BJ (cell line): ENCODE results near the gene RDH5. TPM values are rescaled to one million over a fixed set of nuclear protein-coding genes. Genes with fewer than 3 reads are reported as not detected.
"Not testable (repeated sequence)": the region's sequence is repeated elsewhere in the genome, so short reads cannot be mapped to it uniquely, and the experiment has no call there.

Experiments used
- CTCF ChIA-PET: fragments of 350-600 bp; formaldehyde crosslinking; extraction: SDS; loops from one replicate; lab custom pipeline; 2021; ENCODE audit warnings: antibody characterized with exemption, inconsistent platforms; lab: Yijun Ruan, JAX
- POLR2A ChIA-PET: fragments of 300-600 bp; sonication (Branson Sonifier 250); formaldehyde crosslinking; extraction: SDS; loops from one replicate; lab custom pipeline; 2021; ENCODE audit warnings: antibody characterized with exemption; lab: Charles Lee
- DNase-seq: peaks from one replicate; pipeline ENCODE4 v3.0.0-alpha.2; 2011; ENCODE audit warnings: low read depth
- H3K27me3 ChIP-seq: 2 replicates; pipeline ENCODE4 v1.6.0; 2011; ENCODE audit warnings: low read length; ENCODE audit not compliant: control insufficient read depth, insufficient read depth
- H3K36me3 ChIP-seq: 2 replicates; pipeline ENCODE4 v1.5.1; 2011; ENCODE audit warnings: low read length; ENCODE audit not compliant: control insufficient read depth, insufficient read depth
- H3K4me3 ChIP-seq: 2 replicates; pipeline ENCODE4 v1.5.1; 2011; ENCODE audit warnings: low read depth, mild to moderate bottlenecking, control low read depth, low read length
- CTCF ChIP-seq: IDR thresholded peaks from 2 replicates; pipeline ENCODE4 v1.5.1; 2011; ENCODE audit warnings: low read depth, mild to moderate bottlenecking, control low read depth, inconsistent platforms, low read length, moderate library complexity; ENCODE audit not compliant: insufficient read depth
- polyA plus RNA-seq: library from polyadenylated mRNA; depleted of rRNA; stranded (reverse); fragments of >200 nt; gene quantifications from 2 replicates; pipeline ENCODE4 v1.2.3, GENCODE V29; 2011

Gene RDH5
- polyA plus RNA-seq, 1 experiment = 6.2 TPM

DNA sequence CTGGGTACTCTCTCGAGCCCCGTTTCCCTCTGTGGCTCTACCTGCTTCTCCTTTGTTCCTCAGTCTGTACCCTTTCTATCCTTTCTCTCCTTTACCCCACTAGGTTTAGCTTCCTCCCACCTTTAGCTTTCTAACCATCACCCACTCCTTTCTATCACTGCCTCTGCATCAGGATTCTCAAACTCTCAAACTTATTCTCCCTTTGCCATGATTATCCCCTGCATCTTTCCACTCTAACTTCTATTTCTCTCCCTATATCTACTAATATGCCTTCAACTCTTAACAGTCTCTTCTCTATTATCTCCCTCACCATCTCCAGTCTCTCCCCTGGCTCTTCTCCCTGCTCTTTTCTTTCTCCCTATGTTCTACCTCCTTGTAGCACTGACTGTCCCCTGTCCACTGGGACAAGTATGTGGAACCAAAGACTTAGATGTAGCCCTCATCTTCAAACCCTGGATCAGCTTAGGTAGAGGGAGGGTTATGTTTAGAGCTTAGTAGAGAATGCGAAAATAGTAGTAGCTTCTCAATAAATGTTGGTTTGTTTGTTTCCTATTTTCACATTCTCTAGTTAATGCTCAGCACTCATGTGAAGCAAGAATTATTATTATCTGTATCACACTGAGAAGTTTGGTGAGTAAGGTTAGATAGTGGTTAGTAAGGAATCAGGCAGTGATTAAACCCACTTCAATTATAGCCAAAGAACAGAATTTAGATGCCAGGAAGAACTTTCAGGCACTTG is 26.1 kb downstream of the RDH5 start:
- ChIA-PET POLR2A (interaction anchor here (0.5 to 0.8 kb wide), 2 partner anchors 16 to 25 kb away, joined by 5 to 12 read pairs; no protein-coding TSS in a partner anchor), CTCF (interaction anchor here (1.0 to 2.3 kb wide), 8 partner anchors 8 to 251 kb away, joined by 3 to 14 read pairs (median 4); partner anchors contain the start of gene SUOX)
- no peak for DNase-seq
- Histone ChIP-seq H3K36me3 (peaks cover 3% of the 10 kb centered on the region), H3K4me3 (no peak overlapping the region), H3K27me3 (no peaks in the 10 kb centered on the region)
- TF ChIP-seq CTCF = no peak

DNA sequence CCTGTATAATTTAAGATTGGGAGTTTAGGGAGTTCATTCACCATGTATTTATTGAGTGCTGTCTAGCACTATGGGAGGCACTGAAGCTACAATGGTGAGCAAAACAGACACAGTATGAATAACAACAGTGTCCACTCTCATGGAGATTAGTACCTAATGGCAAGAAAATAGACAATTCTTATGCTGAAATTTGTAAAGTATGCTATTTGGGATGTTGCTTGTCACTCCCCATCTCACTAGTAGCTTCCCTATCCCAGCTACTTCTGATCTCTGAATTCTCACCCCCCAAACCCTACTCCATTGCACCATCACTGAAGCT is 26.7 kb downstream of the RDH5 start:
- POLR2A ChIA-PET = interaction anchor here (0.8 kb wide), 1 partner anchor 26 kb away, joined by 12 read pairs; no protein-coding TSS in a partner anchor

DNA sequence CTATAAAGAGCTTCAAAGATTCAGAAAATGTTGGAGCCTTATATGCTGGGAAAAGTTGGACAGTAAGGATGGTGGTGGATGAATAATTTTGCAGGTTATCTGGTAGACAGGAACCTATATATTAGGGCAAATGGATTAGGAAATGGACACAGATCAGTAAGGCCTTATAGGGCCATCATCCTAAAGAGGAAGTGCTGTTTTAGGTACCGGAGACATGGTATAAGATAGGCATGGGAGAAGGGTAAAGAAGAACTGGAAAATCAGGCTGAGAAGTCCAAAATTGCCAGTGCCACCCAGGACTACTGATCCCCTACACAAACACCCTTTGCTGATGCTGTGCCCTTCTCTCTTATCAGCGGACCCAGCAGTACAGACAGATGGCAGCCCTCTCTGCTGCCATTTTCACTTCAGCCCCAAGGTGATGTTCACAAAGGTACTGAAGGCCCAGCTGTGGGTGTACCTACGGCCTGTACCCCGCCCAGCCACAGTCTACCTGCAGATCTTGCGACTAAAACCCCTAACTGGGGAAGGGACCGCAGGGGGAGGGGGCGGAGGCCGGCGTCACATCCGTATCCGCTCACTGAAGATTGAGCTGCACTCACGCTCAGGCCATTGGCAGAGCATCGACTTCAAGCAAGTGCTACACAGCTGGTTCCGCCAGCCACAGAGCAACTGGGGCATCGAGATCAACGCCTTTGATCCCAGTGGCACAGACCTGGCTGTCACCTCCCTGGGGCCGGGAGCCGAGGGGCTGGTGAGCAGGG is 28.2 kb downstream of the RDH5 start:
- TF ChIP-seq CTCF = no peak
- no peaks in the 10 kb centered on the region for H3K27me3 ChIP-seq
- H3K36me3 ChIP-seq = peaks cover 16% of the 10 kb centered on the region
- H3K4me3 ChIP-seq = no peak overlapping the region
- ChIA-PET CTCF (interaction anchor here (0.8 to 2.3 kb wide), 4 partner anchors 10 to 49 kb away, joined by 3 to 14 read pairs (median 3); no protein-coding TSS in a partner anchor), POLR2A (interaction anchor here (0.5 kb wide), 1 partner anchor 304 kb away, joined by 4 read pairs; no protein-coding TSS in a partner anchor)
- DNase-seq = no peak

More for the DNA sequence above, 26.7 kb downstream of the RDH5 start:
- H3K36me3 ChIP-seq = peaks cover 7% of the 10 kb centered on the region
- no peaks in the 10 kb centered on the region for H3K27me3 ChIP-seq
- no peak for TF ChIP-seq CTCF
- H3K4me3 ChIP-seq = no peak overlapping the region
- CTCF ChIA-PET = interaction anchor here (1.0 to 2.3 kb wide), 6 partner anchors 9 to 250 kb away, joined by 3 to 14 read pairs (median 4); partner anchors contain the start of gene SUOX
- no peak for DNase-seq

GRCh38 chr12:55755246-55755645 is 35.1 kb downstream of the RDH5 start:
- no peak overlapping the region for H3K4me3 ChIP-seq
- DNase-seq = no peak
- POLR2A ChIA-PET = no interaction called here
- H3K36me3 ChIP-seq = peaks cover 24% of the 10 kb centered on the region
- TF ChIP-seq CTCF = no peak
- H3K27me3 ChIP-seq = no peaks in the 10 kb centered on the region
- CTCF ChIA-PET = interaction anchor here (0.7 to 1.9 kb wide), 7 partner anchors 9 to 185 kb away, joined by 3 to 6 read pairs (median 3); partner anchors contain the start of gene DGKA

DNA sequence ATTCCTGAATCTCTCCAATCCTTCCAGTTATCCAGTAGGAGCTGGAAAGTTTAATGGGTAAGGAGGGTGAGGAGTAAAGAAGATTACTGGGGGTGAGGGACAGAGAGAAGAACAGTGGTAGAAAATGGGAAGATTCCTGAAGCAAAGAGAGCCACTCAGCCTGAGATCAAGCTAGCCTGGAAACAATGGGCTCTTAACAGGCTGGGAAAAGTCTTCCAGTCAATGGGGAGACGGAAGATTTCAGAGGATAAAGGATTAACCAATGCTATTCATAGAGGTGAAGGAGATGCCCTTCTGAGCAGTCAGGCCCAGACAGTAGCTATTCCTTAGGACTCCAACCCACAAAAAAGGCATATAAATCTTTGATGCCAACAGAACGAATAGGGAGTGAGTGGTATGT is 37.5 kb downstream of the RDH5 start:
- Histone ChIP-seq H3K36me3 (peaks cover 15% of the 10 kb centered on the region), H3K4me3 (no peak overlapping the region), H3K27me3 (no peaks in the 10 kb centered on the region)
- no peak for DNase-seq
- no peak for TF ChIP-seq CTCF
- CTCF ChIA-PET = interaction anchor here (1.0 to 1.1 kb wide), 2 partner anchors 39 to 50 kb away, joined by 3 read pairs; no protein-coding TSS in a partner anchor
- POLR2A ChIA-PET = no interaction called here

GRCh38 chr12:55758575-55758974 is 38.4 kb downstream of the RDH5 start:
- H3K36me3 ChIP-seq, POLR2A ChIA-PET: not testable (repeated sequence)
- CTCF ChIA-PET = interaction anchor here (1.0 to 1.5 kb wide), 3 partner anchors 11 to 49 kb away, joined by 3 read pairs; no protein-coding TSS in a partner anchor

More at GRCh38 chr12:55758575-55758974, 38.4 kb downstream of the RDH5 start:
- not testable (repeated sequence) for H3K27me3 ChIP-seq, DNase-seq, H3K4me3 ChIP-seq
